ENCODE data around the gene POLR2I.

DNA sequence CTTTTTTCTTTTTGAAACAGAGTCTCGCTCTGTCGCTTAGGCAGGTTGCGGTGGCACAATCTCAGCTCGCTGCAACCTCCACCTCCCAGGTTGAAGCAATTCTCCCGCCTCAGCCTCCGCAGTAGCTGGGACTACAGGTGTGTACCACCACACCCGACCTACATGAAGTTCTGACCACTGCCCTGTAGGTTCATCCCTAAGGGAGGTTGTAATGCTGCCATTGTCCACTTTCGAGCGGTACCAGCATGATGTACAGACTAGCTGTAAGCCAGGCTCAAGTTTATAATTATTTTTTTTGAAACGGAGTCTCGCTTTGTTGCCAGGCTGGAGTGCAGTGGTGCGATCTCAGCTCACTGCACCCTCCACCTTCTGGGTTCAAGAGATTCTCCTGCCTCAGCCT lies 49.1 kb upstream of the POLR2I start:
- TF ChIP-seq, protein P1, sequence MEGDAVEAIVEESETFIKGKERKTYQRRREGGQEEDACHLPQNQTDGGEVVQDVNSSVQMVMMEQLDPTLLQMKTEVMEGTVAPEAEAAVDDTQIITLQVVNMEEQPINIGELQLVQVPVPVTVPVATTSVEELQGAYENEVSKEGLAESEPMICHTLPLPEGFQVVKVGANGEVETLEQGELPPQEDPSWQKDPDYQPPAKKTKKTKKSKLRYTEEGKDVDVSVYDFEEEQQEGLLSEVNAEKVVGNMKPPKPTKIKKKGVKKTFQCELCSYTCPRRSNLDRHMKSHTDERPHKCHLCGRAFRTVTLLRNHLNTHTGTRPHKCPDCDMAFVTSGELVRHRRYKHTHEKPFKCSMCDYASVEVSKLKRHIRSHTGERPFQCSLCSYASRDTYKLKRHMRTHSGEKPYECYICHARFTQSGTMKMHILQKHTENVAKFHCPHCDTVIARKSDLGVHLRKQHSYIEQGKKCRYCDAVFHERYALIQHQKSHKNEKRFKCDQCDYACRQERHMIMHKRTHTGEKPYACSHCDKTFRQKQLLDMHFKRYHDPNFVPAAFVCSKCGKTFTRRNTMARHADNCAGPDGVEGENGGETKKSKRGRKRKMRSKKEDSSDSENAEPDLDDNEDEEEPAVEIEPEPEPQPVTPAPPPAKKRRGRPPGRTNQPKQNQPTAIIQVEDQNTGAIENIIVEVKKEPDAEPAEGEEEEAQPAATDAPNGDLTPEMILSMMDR (IDR thresholded peaks at IDR 0.05): no peak
- no peak for TF ChIP-seq POLR2A (IDR thresholded peaks at IDR 0.05)

Measured in testis (tissue), 2 donors.